Adrenal gland (tissue), 12 donors: ENCODE results near the gene DUSP11. TPM values are rescaled to one million over a fixed set of nuclear protein-coding genes. Genes with fewer than 3 reads are reported as not detected.
"Not testable (repeated sequence)": the region's sequence is repeated elsewhere in the genome, so short reads cannot be mapped to it uniquely, and the experiment has no call there.

Experiments
- DNase-seq, 7 donors: peaks; one replicate each; pipeline ENCODE4 v3.0.0-alpha.2; 2019 to 2020
- H3K27ac ChIP-seq, 5 donors: fragments of 200-600 bp; sonication (generic) in 4 of 5; 1 replicate in 3 of 5; 2 replicates in 2 of 5; pipeline versions ENCODE4 v1.5.1 to v1.8.0; 2016 to 2020; ENCODE audit warnings: mild to moderate bottlenecking in 1 of 5
- H3K27me3 ChIP-seq: fragments of 200-600 bp; 2 replicates; pipeline ENCODE4 v1.8.0; 2021
- H3K36me3 ChIP-seq, 2 donors: fragments of 200-600 bp; replicated peaks in 1 of 2; 1 replicate in 1 of 2; 2 replicates in 1 of 2; pipeline versions ENCODE4 v1.5.1 to v1.8.0; 2018 to 2022
- H3K4me1 ChIP-seq, 2 donors: fragments of 200-600 bp; replicated peaks in 1 of 2; 1 replicate in 1 of 2; 2 replicates in 1 of 2; pipeline versions ENCODE4 v1.5.1 to v1.8.0; 2018 to 2021
- H3K4me3 ChIP-seq, 4 donors: fragments of 200-600 bp; sonication (generic) in 3 of 4; one replicate each; pipeline ENCODE4 v1.5.1; 2016 to 2018
- H3K9me3 ChIP-seq, 3 donors: fragments of 200-600 bp; sonication (generic) in 1 of 3; replicated peaks in 1 of 3; 1 replicate in 2 of 3; 2 replicates in 1 of 3; pipeline versions ENCODE4 v1.5.1 to v1.8.0; 2016 to 2021
- POLR2A ChIP-seq, 2 donors: fragments of 450-650 bp; IDR thresholded peaks; one replicate each; pipeline ENCODE4 v1.6.1; 2017; ENCODE audit warnings: antibody characterized with exemption in 2 of 2, mild to moderate bottlenecking in 2 of 2, moderate library complexity in 1 of 2
- WGBS, 4 donors: extraction: QIAGEN DNeasy Blood & Tissue Kit in 2 of 4; methylation state at CpG; one replicate each; pipeline versions ENCODE4 v1.1.5 to v1.1.7; 2013 to 2017; 5-methylcytosine and 5-hydroxymethylcytosine counted together
- intact Hi-C, 2 donors: fragments of 100-400 bp; cut with DNase I; formaldehyde crosslinking; loops; one replicate each; pipeline versions ENCODE4 v1.14.1 to v1.15.0; 2022 to 2023
- polyA plus RNA-seq, 3 donors: library from polyadenylated mRNA; stranded (reverse); fragments of 200-250 nt in 2 of 3; fragments of 350-450 nt in 1 of 3; fragmentation: Illumina TruSeq in 1 of 3; extraction: RNeasy Lipid Tissue Mini Kit (QIAGEN cat#74804) in 1 of 3; gene quantifications; one replicate each; pipeline ENCODE4 v1.2.3, GENCODE V29; 2013 to 2014
- total RNA-seq, 9 donors: library from RNA; depleted of rRNA in 4 of 9; stranded (reverse); fragments of >200 nt in 4 of 9; fragments of 120-200 nt in 1 of 9; fragmentation: NEBNext Ultra II Directional in 1 of 9; extraction: Animal tissue kit (Norgen Biotek cat#: 25700) in 1 of 9; gene quantifications; one replicate each; pipeline versions ENCODE4 v1.1.0 to v1.2.4, GENCODE V29; 2013 to 2023
- TF ChIP-seq, protein P1 (sequence below), 6 experiments: fragments of 450-650 bp in 4 of 6; fragments of 200-600 bp in 2 of 6; sonication (generic) in 1 of 6; IDR thresholded peaks; 1 replicate in 5 of 6; 2 replicates in 1 of 6; pipeline versions ENCODE4 v1.5.1 to v1.8.0; 2016 to 2021; ENCODE audit warnings: antibody characterized with exemption in 6 of 6, mild to moderate bottlenecking in 2 of 6, moderate library complexity in 1 of 6
- donor health status: healthy with polysubstance abuse.
- donor health status: Bipolar disorder and iron deficiency.
- donor health status: DM: yes; HTN: yes; CAD: no.
- donor health status: DM: no; HTN: no; CAD: no.
- donor health status: DM: no; HTN: no; CAD: no.
- donor health status: DM: yes; HTN: yes; CAD: no.

DUSP11 gene
- total and polyA plus RNA-seq, 12 donors, result 11.3 to 31.8 (median 16.8) TPM

DNA sequence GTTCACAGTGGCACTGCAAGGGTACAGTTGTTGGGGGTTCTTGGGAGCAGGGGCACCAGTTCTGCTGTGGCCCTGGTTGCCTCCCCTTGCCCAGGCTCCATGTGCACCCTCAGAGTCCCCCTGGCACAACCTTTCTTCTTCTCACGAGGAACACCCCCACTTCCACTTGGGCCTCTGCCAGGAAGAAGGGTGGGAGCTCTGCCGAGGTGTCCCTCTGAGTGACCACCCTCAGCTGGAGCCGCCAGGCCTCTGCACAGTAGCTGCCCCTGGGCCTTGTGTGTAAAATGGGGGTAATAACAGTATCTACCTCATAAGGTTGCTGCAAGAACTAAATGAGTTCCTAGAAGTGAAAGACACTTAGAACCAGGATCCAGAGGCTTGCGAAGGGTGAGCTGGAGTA, 51.2 kb downstream of the DUSP11 start:
- Histone ChIP-seq H3K4me1 (no peaks in the 10 kb centered on the region), H3K27ac (no peak overlapping the region), H3K9me3 (no peaks in the 10 kb centered on the region), H3K27me3 (no peaks in the 10 kb centered on the region), H3K36me3 (peaks cover 0 to 45% of the 10 kb centered on the region in 2 donors), H3K4me3 (no peak overlapping the region)
- TF ChIP-seq, protein P1, sequence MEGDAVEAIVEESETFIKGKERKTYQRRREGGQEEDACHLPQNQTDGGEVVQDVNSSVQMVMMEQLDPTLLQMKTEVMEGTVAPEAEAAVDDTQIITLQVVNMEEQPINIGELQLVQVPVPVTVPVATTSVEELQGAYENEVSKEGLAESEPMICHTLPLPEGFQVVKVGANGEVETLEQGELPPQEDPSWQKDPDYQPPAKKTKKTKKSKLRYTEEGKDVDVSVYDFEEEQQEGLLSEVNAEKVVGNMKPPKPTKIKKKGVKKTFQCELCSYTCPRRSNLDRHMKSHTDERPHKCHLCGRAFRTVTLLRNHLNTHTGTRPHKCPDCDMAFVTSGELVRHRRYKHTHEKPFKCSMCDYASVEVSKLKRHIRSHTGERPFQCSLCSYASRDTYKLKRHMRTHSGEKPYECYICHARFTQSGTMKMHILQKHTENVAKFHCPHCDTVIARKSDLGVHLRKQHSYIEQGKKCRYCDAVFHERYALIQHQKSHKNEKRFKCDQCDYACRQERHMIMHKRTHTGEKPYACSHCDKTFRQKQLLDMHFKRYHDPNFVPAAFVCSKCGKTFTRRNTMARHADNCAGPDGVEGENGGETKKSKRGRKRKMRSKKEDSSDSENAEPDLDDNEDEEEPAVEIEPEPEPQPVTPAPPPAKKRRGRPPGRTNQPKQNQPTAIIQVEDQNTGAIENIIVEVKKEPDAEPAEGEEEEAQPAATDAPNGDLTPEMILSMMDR (IDR thresholded peaks at IDR 0.05), result no peak
- TF ChIP-seq POLR2A (IDR thresholded peaks at IDR 0.05), result no peak
- intact Hi-C loops, result no loop called here
- 76 to 80% (median 79%) methylated on average over 4 of the region's 4 CpGs for WGBS, 4 donors
- no peak for DNase-seq

DNA sequence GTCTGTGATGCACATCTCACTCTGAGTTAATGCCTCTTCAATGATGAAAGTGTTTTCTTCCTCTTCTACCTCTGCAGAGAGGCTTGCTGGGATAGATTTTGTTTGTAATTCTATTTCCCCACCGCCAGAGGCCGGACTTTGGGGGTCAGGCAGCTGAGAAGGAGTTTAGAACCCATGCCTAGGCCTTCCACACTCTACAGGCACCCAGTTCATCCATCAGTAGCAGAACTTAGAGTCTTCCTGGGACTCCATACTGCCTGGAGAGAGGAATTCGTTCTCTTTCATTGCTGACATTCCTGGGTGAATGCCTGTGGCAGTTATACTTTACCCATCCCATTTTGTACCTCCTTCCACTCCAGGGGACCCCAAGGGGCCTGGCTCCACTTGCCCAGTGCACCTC, 51.9 kb downstream of the DUSP11 start:
- no peak overlapping the region for H3K4me3 ChIP-seq
- H3K27me3 ChIP-seq, result no peaks in the 10 kb centered on the region
- intact Hi-C loops, result no loop called here
- no peak for DNase-seq
- 68 to 91% (median 72%) methylated on average over 3 of the region's 3 CpGs for WGBS, 4 donors
- no peak overlapping the region for H3K27ac ChIP-seq
- H3K36me3 ChIP-seq, result peaks cover 0 to 38% of the 10 kb centered on the region in 2 donors
- H3K4me1 ChIP-seq, result no peaks in the 10 kb centered on the region
- TF ChIP-seq, protein P1 (IDR thresholded peaks at IDR 0.05), result no peak
- no peak for TF ChIP-seq POLR2A (IDR thresholded peaks at IDR 0.05)
- H3K9me3 ChIP-seq, result no peaks in the 10 kb centered on the region

DNA sequence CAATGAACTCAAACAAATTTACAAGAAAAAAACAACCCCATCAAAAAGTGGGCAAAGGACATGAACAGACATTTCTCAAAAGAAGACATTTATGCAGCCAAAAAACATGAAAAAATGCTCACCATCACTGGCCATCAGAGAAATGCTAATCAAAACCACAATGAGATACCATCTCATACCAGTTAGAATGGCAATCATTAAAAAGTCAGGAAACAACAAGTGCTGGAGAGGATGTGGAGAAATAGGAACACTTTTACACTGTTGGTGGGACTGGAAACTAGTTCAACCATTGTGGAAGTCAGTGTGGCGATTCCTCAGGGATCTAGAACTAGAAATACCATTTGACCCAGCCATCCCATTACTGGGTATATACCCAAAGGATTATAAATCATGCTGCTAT, 53.2 kb downstream of the DUSP11 start:
- intact Hi-C loops, H3K4me1 ChIP-seq, H3K27ac ChIP-seq, H3K27me3 ChIP-seq, H3K9me3 ChIP-seq, DNase-seq, H3K4me3 ChIP-seq: not testable (repeated sequence)
- 100% methylated on average over 1 of the region's 1 CpG; no CpG with 5 or more reads in 2 of the 4 donors for WGBS, 4 donors
- peaks cover 0 to 24% of the 10 kb centered on the region in 2 donors for H3K36me3 ChIP-seq

DNA sequence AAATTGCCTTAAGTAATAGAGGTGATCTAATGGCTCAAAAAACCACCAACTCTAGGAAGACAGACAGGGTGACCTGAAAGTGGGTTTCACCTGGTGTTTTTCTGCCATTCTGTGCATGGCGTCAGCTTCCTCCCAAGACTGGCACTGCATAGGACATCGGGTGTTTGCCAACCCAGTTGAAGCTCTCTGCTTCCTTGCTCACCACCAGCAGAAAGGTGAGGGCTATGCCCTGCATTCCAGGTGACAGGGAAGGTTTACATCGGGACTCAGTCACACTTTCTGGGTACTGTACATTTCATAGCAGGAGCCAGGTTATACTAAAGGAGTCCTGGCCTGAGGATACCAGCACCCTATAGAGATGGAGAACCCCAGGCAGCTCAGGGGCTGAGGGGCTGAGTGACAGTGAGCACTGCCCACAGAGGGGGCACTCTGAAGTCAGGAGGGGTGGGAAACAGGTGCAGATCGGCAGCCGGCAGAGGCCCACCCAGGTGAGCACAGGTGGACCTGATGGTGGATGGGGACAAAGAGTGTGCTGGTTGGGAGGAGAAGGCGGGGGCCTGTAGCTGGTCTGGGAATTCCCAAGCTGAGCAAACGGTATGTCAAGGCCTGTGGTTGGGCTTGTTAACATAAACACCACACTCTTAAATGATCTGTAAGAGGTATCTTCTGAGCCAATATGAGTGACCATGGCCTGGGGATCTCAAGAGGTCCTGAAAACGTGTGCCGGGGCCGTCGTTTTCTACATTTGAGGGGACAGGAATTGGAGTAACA, 60.9 kb downstream of the DUSP11 start:
- peaks cover 0 to 16% of the 10 kb centered on the region in 2 donors for H3K4me1 ChIP-seq
- H3K9me3 ChIP-seq, result no peaks in the 10 kb centered on the region
- TF ChIP-seq, protein P1 (IDR thresholded peaks at IDR 0.05), result no peak
- no peaks in the 10 kb centered on the region for H3K36me3 ChIP-seq
- intact Hi-C loops, result no loop called here
- H3K27ac ChIP-seq, result no peak overlapping the region
- WGBS, 4 donors, result 78 to 86% (median 80%) methylated on average over 11 of the region's 11 CpGs
- no peak overlapping the region for H3K4me3 ChIP-seq
- DNase-seq, result no peak
- H3K27me3 ChIP-seq, result no peaks in the 10 kb centered on the region

DNA sequence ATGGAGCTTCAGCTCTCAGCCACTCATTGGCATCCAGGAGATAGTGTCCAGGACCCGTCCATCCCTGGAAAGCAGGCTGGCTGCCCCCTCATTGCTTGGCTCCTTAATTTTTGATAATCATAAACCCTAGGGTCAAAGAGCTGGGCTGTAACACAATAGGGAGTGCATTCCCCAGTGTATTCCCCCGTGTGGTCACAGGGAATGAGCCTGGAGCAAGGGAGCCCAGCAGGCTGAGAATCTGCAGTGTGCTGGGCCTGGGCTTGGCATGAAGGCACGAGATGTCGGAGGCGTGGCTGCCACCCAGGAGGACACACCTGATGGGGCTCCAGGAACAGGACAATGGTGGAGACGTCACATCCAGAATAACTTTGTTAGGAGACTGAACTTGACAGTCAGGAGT, 61.5 kb downstream of the DUSP11 start:
- no peak overlapping the region for H3K27ac ChIP-seq
- no peak overlapping the region for H3K4me3 ChIP-seq
- H3K4me1 ChIP-seq, result peaks cover 0 to 16% of the 10 kb centered on the region in 2 donors
- no peak for TF ChIP-seq POLR2A (IDR thresholded peaks at IDR 0.05)
- TF ChIP-seq, protein P1 (IDR thresholded peaks at IDR 0.05), result no peak
- 76 to 88% (median 80%) methylated on average over 6 of the region's 6 CpGs for WGBS, 4 donors
- intact Hi-C loops, result no loop called here
- no peaks in the 10 kb centered on the region for H3K9me3 ChIP-seq
- H3K36me3 ChIP-seq, result no peaks in the 10 kb centered on the region
- no peaks in the 10 kb centered on the region for H3K27me3 ChIP-seq
- no peak for DNase-seq

DNA sequence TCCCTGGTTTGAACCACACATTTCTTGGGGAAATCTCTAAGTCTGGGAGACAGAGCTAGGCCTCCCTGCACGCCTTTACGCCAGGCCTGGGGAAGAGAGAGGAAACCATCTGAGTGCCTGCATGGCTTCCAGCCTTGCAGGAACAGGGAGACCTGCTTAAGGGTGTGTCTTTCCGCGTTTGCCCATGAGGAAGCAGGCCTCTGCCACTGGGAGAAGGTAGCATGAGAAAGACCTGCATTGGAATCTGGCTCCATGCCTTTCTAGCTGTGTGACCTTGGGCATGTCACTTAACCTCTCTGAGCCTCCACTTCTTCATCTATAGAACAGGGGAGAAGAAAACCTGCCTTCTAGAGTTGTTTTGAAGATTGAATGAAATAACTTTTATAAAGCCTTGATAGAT, 62.2 kb downstream of the DUSP11 start:
- DNase-seq, H3K36me3 ChIP-seq, H3K9me3 ChIP-seq, H3K27me3 ChIP-seq, H3K4me3 ChIP-seq, intact Hi-C loops: not testable (repeated sequence)
- H3K4me1 ChIP-seq, result peaks cover 0 to 16% of the 10 kb centered on the region in 2 donors
- 70 to 94% (median 90%) methylated on average over 2 to 4 of the region's 4 CpGs for WGBS, 4 donors
- H3K27ac ChIP-seq, result peak overlapping the region in 1 of 5 donors; percentile 55
